AG04450 (cell line): Measurements from ENCODE around the gene SMAD7. TPM values are rescaled to one million over a fixed set of nuclear protein-coding genes. Genes with fewer than 3 reads are reported as not detected.

ENCODE experiments used
- CTCF ChIA-PET: fragments of 300-600, 350-600 bp; formaldehyde crosslinking; extraction: SDS; loops from one replicate; lab custom pipeline; 2022; ENCODE audit warnings: antibody characterized with exemption, inconsistent platforms; lab: Charles Lee
- POLR2A ChIA-PET: fragments of 350-600 bp; formaldehyde crosslinking; extraction: SDS; loops from one replicate; lab custom pipeline; 2021; ENCODE audit warnings: antibody characterized with exemption, inconsistent platforms; lab: Yijun Ruan, JAX
- DNase-seq: peaks from one replicate; pipeline ENCODE4 v3.0.0-alpha.2; 2011; ENCODE audit warnings: low read depth, low spot score
- H3K27ac ChIP-seq: one replicate; pipeline ENCODE4 v1.5.1; 2012; ENCODE audit warnings: low read depth, low read length, control low read depth
- H3K27me3 ChIP-seq: one replicate; pipeline ENCODE4 v1.6.0; 2012; ENCODE audit warnings: low read length; ENCODE audit not compliant: control insufficient read depth, insufficient read depth
- H3K4me3 ChIP-seq: 2 replicates; pipeline ENCODE4 v1.5.1; 2011; ENCODE audit warnings: mild to moderate bottlenecking, low read depth, low read length, control low read depth
- H3K9me3 ChIP-seq: 2 replicates; pipeline ENCODE4 v1.5.1; 2012; ENCODE audit warnings: low read length; ENCODE audit not compliant: control insufficient read depth, insufficient read depth
- polyA plus RNA-seq: library from polyadenylated mRNA; depleted of rRNA; stranded (reverse); fragments of >200 nt; gene quantifications from 2 replicates; pipeline ENCODE4 v1.2.3, GENCODE V29; 2011
- TF ChIP-seq, protein P1 (sequence below): IDR thresholded peaks from 2 replicates; pipeline ENCODE4 v1.5.1; 2011; ENCODE audit warnings: low read depth, low read length, control low read depth, inconsistent platforms

The SMAD7 gene
- polyA plus RNA-seq, 1 experiment, result 8.0 TPM

DNA sequence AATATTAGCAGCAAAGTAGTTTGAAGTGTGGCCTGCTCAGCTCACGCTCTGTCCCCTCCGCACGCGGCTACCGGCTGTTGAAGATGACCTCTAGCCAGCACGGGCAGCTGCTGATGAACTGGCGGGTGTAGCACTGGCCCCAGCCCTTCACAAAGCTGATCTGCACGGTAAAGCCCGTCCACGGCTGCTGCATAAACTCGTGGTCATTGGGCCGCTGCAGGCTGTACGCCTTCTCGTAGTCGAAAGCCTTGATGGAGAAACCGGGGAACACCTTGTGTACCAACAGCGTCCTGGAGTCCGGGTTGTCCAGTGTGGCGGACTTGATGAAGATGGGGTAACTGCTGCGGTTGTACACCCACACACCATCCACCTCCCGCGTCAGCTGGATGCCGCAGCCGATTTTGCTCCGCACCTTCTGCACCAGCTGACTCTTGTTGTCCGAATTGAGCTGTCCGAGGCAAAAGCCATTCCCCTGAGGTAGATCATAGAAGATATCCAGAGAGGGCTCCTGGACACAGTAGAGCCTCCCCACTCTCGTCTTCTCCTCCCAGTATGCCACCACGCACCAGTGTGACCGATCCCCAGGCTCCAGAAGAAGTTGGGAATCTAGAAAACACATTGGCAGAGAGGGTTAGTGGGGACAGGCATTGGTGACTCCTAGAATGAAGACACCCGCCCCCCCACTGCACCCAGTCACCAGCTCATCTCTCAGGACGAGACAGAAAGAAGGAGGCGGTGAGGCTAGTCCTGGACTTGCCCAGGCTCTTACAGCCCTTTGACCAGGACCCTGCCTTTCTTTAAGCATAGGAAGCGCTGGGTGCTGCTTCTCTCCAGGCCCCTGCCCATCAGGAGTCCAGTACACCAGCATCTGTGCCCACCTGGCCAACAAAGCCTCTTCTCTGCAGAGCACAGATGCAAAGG lies 29.2 kb downstream of the SMAD7 start:
- no peak overlapping the region for H3K27ac ChIP-seq
- H3K4me3 ChIP-seq, result no peak overlapping the region
- no peaks in the 10 kb centered on the region for H3K9me3 ChIP-seq
- ChIA-PET CTCF (no interaction called here), POLR2A (no interaction called here)
- no peaks in the 10 kb centered on the region for H3K27me3 ChIP-seq
- TF ChIP-seq, protein P1, sequence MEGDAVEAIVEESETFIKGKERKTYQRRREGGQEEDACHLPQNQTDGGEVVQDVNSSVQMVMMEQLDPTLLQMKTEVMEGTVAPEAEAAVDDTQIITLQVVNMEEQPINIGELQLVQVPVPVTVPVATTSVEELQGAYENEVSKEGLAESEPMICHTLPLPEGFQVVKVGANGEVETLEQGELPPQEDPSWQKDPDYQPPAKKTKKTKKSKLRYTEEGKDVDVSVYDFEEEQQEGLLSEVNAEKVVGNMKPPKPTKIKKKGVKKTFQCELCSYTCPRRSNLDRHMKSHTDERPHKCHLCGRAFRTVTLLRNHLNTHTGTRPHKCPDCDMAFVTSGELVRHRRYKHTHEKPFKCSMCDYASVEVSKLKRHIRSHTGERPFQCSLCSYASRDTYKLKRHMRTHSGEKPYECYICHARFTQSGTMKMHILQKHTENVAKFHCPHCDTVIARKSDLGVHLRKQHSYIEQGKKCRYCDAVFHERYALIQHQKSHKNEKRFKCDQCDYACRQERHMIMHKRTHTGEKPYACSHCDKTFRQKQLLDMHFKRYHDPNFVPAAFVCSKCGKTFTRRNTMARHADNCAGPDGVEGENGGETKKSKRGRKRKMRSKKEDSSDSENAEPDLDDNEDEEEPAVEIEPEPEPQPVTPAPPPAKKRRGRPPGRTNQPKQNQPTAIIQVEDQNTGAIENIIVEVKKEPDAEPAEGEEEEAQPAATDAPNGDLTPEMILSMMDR, result no peak
- no peak for DNase-seq

DNA sequence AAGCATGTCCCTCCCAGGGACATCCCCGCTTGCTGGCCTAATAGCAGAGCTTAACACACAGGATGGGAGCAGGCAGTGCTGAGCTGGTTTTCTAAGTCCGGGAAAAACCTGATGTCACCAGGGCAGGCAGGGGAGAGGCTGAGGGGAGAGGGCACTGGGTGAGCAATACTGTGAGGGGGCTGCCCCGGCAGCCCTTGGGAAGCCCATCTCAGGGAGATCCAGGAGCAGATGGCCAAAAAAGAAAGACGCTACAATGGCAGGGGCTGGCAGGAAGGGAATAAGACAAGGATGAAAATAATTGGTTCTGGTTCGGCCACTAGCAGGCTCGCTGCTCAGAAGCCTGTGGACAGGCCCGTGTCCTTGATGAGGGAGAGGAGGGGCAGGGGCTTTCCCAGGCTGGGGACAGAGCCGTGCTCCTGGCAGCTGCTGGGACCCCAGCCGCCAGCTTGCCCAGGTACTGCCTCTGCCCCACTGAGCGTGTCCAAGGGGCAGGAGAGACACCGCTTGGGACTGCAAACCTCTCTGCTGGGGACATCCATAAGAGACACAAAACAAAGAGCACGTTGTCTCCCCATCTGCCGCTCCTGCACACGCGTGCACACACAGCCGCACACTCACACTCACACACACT lies 30.2 kb downstream of the SMAD7 start:
- DNase-seq, result no peak
- Histone ChIP-seq H3K27me3 (no peaks in the 10 kb centered on the region), H3K27ac (no peak overlapping the region), H3K9me3 (no peaks in the 10 kb centered on the region), H3K4me3 (no peak overlapping the region)
- CTCF ChIA-PET, result no interaction called here
- POLR2A ChIA-PET, result no interaction called here
- TF ChIP-seq, protein P1, result no peak

DNA sequence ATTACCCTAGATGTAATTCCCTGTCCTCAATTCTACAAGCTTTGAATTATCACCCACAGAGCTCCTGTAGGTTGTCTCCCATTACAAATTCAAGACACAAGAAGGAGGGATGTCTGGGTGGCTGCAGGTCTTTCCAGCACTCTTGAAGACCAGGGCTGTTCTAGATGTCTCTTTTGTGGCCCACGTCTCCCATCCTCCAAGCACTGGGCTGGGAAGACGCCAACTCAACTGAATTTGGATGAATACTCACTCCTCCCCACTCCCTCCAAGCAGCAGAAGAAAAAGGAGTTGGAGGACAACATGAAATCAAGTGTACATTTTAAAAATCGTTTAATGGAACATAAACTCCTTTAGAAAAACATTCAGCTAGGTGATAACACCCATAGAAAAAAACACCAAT lies 31.2 kb downstream of the SMAD7 start:
- Histone ChIP-seq H3K27ac (no peak overlapping the region), H3K9me3 (no peaks in the 10 kb centered on the region), H3K4me3 (no peak overlapping the region), H3K27me3 (no peaks in the 10 kb centered on the region)
- CTCF ChIA-PET, result no interaction called here
- TF ChIP-seq, protein P1, result no peak
- DNase-seq, result no peak
- POLR2A ChIA-PET, result no interaction called here

DNA sequence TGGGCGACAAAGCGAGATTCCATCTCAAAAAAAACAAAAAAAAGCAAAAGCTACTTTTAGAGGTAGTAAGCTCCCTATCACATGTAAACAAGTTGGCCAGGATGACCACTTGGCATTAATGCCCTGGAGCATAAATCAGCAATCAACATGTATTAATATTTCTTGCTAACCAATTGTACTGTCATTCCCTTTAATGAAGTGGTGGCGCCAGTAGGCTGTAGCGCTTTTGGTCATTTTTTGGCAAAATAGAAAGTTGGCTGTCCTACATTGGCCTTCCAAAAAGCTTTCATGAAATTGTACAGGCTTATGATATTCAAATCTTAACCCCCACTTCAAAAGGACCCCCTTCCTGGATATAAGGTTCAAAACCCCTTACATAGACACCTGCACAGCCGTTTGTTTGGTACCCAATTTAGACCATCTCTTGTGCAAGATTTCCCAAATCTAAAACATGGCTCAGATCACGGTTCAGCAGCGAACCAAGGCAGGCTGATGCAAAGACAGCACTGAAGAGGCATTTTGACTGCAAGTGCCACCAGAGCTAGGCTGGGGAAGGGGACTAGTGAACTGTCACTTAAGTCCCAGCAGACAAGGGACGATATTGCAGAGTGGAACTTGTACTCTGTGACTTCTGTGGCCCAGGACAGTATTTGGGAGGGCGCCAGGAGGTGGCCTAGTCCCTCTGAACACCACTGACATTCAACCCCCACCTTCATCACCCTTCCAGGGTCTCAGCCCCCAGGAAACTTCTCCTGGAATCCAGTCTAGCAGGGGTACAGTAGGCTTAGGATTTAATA lies 31.9 kb downstream of the SMAD7 start:
- TF ChIP-seq, protein P1, result no peak
- no peak overlapping the region for H3K4me3 ChIP-seq
- POLR2A ChIA-PET, result no interaction called here
- no peak for DNase-seq
- no peaks in the 10 kb centered on the region for H3K27me3 ChIP-seq
- CTCF ChIA-PET, result no interaction called here
- no peak overlapping the region for H3K27ac ChIP-seq
- no peaks in the 10 kb centered on the region for H3K9me3 ChIP-seq
